ENCODE data around the gene NLRC5.

Gene NLRC5

DNA sequence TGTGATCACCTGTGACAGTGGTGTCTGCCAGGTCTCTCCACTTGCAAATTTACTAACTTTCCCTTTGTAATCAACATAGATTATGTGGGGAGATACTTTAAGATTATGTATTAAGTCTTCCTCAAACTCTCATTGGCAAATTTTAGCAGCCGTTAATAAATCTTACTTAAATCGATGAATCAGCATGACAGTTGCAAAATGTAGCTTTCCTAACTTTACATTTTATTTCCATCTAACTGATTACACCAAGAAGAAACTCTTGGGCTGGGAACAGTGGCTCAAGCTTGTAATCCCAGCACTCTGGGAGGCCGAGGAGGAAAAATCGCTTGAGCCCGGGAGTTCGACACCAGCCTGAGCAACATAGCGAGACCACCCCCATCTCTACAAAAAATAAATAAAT, 79.7 kb downstream of the NLRC5 start (continued):
- TF ChIP-seq, protein P1, sequence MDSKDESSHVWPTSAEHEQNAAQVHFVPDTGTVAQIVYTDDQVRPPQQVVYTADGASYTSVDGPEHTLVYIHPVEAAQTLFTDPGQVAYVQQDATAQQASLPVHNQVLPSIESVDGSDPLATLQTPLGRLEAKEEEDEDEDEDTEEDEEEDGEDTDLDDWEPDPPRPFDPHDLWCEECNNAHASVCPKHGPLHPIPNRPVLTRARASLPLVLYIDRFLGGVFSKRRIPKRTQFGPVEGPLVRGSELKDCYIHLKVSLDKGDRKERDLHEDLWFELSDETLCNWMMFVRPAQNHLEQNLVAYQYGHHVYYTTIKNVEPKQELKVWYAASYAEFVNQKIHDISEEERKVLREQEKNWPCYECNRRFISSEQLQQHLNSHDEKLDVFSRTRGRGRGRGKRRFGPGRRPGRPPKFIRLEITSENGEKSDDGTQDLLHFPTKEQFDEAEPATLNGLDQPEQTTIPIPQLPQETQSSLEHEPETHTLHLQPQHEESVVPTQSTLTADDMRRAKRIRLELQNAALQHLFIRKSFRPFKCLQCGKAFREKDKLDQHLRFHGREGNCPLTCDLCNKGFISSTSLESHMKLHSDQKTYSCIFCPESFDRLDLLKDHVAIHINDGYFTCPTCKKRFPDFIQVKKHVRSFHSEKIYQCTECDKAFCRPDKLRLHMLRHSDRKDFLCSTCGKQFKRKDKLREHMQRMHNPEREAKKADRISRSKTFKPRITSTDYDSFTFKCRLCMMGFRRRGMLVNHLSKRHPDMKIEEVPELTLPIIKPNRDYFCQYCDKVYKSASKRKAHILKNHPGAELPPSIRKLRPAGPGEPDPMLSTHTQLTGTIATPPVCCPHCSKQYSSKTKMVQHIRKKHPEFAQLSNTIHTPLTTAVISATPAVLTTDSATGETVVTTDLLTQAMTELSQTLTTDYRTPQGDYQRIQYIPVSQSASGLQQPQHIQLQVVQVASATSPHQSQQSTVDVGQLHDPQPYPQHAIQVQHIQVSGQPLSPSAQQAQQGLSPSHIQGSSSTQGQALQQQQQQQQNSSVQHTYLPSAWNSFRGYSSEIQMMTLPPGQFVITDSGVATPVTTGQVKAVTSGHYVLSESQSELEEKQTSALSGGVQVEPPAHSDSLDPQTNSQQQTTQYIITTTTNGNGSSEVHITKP (tag by site-specific recombination; IDR thresholded peaks at IDR 0.05) = no peak

GRCh38 chr16:57069635-57070370, 80.4 kb downstream of the NLRC5 start:
- Histone ChIP-seq H3K36me3 (ENCODE audit: control insufficient read depth in 2 of 2, insufficient read depth in 1 of 2, low read length in 2 of 2) (no peaks in the 10 kb centered on the region), H3K27ac (ENCODE audit: extremely low read depth, low read depth, low read length) (no peak overlapping the region), H3K4me3 (ENCODE audit: low read depth, low read length) (no peak overlapping the region), H3K9me3 (ENCODE audit: control insufficient read depth, insufficient read depth, low read depth, low read length) (no peaks in the 10 kb centered on the region), H3K4me1 (ENCODE audit: control insufficient read depth, insufficient read depth, low read length) (no peaks in the 10 kb centered on the region)
- TF ChIP-seq ZNF501 (tag by site-specific recombination; IDR thresholded peaks at IDR 0.05) = no peak
- TF ChIP-seq, protein P2, sequence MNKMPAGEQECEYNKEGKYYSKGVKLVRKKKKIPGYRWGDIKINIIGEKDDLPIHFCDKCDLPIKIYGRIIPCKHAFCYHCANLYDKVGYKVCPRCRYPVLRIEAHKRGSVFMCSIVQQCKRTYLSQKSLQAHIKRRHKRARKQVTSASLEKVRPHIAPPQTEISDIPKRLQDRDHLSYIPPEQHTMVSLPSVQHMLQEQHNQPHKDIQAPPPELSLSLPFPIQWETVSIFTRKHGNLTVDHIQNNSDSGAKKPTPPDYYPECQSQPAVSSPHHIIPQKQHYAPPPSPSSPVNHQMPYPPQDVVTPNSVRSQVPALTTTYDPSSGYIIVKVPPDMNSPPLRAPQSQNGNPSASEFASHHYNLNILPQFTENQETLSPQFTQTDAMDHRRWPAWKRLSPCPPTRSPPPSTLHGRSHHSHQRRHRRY (tag by site-specific recombination; IDR thresholded peaks at IDR 0.05) = no peak
- no peak for TF ChIP-seq ZBTB7A (tag by site-specific recombination; IDR thresholded peaks at IDR 0.05; ENCODE audit: low read depth)
- no peak for TF ChIP-seq GLIS2 (tag by site-specific recombination; IDR thresholded peaks at IDR 0.05)
- no peak for TF ChIP-seq ZNF202 (tag by site-specific recombination; IDR thresholded peaks at IDR 0.05; ENCODE audit: borderline replicate concordance)
- no peak for TF ChIP-seq SP2 (tag by site-specific recombination; IDR thresholded peaks at IDR 0.05)
- no peak for TF ChIP-seq ZNF518A (tag by site-specific recombination; conservative IDR thresholded peaks at IDR 0.05; ENCODE audit: low read depth)
- no peak for TF ChIP-seq ZNF23 (tag by site-specific recombination; IDR thresholded peaks at IDR 0.05; ENCODE audit: borderline replicate concordance)
- TF ChIP-seq, protein P3, sequence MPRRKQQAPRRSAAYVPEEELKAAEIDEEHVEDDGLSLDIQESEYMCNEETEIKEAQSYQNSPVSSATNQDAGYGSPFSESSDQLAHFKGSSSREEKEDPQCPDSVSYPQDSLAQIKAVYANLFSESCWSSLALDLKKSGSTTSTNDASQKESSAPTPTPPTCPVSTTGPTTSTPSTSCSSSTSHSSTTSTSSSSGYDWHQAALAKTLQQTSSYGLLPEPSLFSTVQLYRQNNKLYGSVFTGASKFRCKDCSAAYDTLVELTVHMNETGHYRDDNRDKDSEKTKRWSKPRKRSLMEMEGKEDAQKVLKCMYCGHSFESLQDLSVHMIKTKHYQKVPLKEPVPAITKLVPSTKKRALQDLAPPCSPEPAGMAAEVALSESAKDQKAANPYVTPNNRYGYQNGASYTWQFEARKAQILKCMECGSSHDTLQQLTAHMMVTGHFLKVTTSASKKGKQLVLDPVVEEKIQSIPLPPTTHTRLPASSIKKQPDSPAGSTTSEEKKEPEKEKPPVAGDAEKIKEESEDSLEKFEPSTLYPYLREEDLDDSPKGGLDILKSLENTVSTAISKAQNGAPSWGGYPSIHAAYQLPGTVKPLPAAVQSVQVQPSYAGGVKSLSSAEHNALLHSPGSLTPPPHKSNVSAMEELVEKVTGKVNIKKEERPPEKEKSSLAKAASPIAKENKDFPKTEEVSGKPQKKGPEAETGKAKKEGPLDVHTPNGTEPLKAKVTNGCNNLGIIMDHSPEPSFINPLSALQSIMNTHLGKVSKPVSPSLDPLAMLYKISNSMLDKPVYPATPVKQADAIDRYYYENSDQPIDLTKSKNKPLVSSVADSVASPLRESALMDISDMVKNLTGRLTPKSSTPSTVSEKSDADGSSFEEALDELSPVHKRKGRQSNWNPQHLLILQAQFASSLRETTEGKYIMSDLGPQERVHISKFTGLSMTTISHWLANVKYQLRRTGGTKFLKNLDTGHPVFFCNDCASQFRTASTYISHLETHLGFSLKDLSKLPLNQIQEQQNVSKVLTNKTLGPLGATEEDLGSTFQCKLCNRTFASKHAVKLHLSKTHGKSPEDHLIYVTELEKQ (tag by site-specific recombination; IDR thresholded peaks at IDR 0.05; ENCODE audit: borderline replicate concordance) = no peak
- no peak for TF ChIP-seq ZNF701 (tag by site-specific recombination; IDR thresholded peaks at IDR 0.05)
- TF ChIP-seq ZNF292 (tag by site-specific recombination; IDR thresholded peaks at IDR 0.05; ENCODE audit: borderline replicate concordance, low read depth) = no peak
- TF ChIP-seq, protein P4, sequence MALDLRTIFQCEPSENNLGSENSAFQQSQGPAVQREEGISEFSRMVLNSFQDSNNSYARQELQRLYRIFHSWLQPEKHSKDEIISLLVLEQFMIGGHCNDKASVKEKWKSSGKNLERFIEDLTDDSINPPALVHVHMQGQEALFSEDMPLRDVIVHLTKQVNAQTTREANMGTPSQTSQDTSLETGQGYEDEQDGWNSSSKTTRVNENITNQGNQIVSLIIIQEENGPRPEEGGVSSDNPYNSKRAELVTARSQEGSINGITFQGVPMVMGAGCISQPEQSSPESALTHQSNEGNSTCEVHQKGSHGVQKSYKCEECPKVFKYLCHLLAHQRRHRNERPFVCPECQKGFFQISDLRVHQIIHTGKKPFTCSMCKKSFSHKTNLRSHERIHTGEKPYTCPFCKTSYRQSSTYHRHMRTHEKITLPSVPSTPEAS (tag by site-specific recombination; IDR thresholded peaks at IDR 0.05) = no peak
- no peak for TF ChIP-seq ZNF184 (tag by site-specific recombination; IDR thresholded peaks at IDR 0.05)
- no peak for TF ChIP-seq MYNN (tag by site-specific recombination; IDR thresholded peaks at IDR 0.05; ENCODE audit: borderline replicate concordance)
- no peak for TF ChIP-seq ZNF146 (tag by site-specific recombination; IDR thresholded peaks at IDR 0.05)
- no peak for TF ChIP-seq OSR2 (tag by site-specific recombination; IDR thresholded peaks at IDR 0.05)
- TF ChIP-seq ZNF837 (tag by site-specific recombination; IDR thresholded peaks at IDR 0.05) = no peak
- TF ChIP-seq MZF1 (tag by site-specific recombination; IDR thresholded peaks at IDR 0.05; ENCODE audit: borderline replicate concordance) = no peak
- no peak for TF ChIP-seq GLI4 (tag by site-specific recombination; IDR thresholded peaks at IDR 0.05)
- POLR2A ChIA-PET = no interaction called here
- CTCF ChIA-PET = interaction anchor here (0.8 kb wide), 1 partner anchor 106 kb away, joined by 3 read pairs; no protein-coding TSS in a partner anchor
